ENCODE data around the gene DPEP2.

- TF ChIP-seq EZH2 (IDR thresholded peaks at IDR 0.05) (no peak), CTCF (IDR thresholded peaks at IDR 0.05) (no peak), EZH2phosphoT487 (IDR thresholded peaks at IDR 0.05) (no peak)
Observed at GRCh38 chr16:67949645-67950044, 49.6 kb downstream of the DPEP2 start.

Measured in neural progenitor cell (in vitro differentiated cells).